Caco-2 (cell line): ENCODE results near the gene LCE5A. TPM values are rescaled to one million over a fixed set of nuclear protein-coding genes. Genes with fewer than 3 reads are reported as not detected.

Experiments used
- BruUV-seq: library from RNA; stranded (reverse); fragments of 400-500 nt; replicated peaks from 2 replicates; lab custom pipeline; 2021; lab: Mats Ljungman, UMichigan
- CTCF ChIA-PET: fragments of 300-600 bp; sonication (Branson Sonifier 250); formaldehyde crosslinking; loops from one replicate; lab custom pipeline; 2022; ENCODE audit warnings: antibody characterized with exemption; lab: Charles Lee
- POLR2A ChIA-PET: fragments of 300-600 bp; sonication (Branson Sonifier 250); formaldehyde crosslinking; loops from one replicate; lab custom pipeline; 2022; ENCODE audit warnings: antibody characterized with exemption; lab: Charles Lee
- DNase-seq, 2 experiments: peaks; one replicate each; pipeline versions ENCODE4 v3.0.0 to v3.0.0-alpha.2; 2020 to 2022
- H3K27me3 ChIP-seq: replicated peaks from 2 replicates; pipeline ENCODE4 v1.6.0; 2011; ENCODE audit warnings: low read length; ENCODE audit not compliant: control insufficient read depth, insufficient read depth
- H3K36me3 ChIP-seq: 2 replicates; pipeline ENCODE4 v1.5.1; 2011; ENCODE audit warnings: low read length; ENCODE audit not compliant: control insufficient read depth, insufficient read depth
- H3K4me1 ChIP-seq: fragments of 250-450 bp; sonication (Bioruptor Pico); 2 replicates; pipeline ENCODE4 v1.5.1; 2020; ENCODE audit warnings: mild to moderate bottlenecking
- H3K4me3 ChIP-seq: 2 replicates; pipeline ENCODE4 v1.5.1; 2011; ENCODE audit warnings: low read depth, mild to moderate bottlenecking, control low read depth, low read length
- H3K9me3 ChIP-seq: fragments of 250-450 bp; sonication (Bioruptor Pico); 2 replicates; pipeline ENCODE4 v1.5.1; 2020; ENCODE audit warnings: mild to moderate bottlenecking, moderate library complexity
- H3K27ac Mint-ChIP-seq: one replicate; pipeline ENCODE4 v1.8.0; 2022; ENCODE audit warnings: mixed read lengths; ENCODE audit not compliant: unreplicated experiment
- H3K27me3 Mint-ChIP-seq: one replicate; pipeline ENCODE4 v1.8.0; 2022; ENCODE audit warnings: mixed read lengths; ENCODE audit not compliant: insufficient read depth, unreplicated experiment
- H3K36me3 Mint-ChIP-seq: one replicate; pipeline ENCODE4 v1.8.0; 2022; ENCODE audit warnings: mild to moderate bottlenecking, mixed read lengths; ENCODE audit not compliant: insufficient read depth, unreplicated experiment
- H3K4me1 Mint-ChIP-seq: one replicate; pipeline ENCODE4 v1.8.0; 2022; ENCODE audit warnings: low read depth, mixed read lengths; ENCODE audit not compliant: unreplicated experiment
- H3K4me3 Mint-ChIP-seq: one replicate; pipeline ENCODE4 v1.8.0; 2022; ENCODE audit warnings: mild to moderate bottlenecking, moderate library complexity, mixed read lengths; ENCODE audit not compliant: unreplicated experiment
- H3K9me3 Mint-ChIP-seq: one replicate; pipeline ENCODE4 v1.8.0; 2022; ENCODE audit warnings: mixed read lengths; ENCODE audit not compliant: unreplicated experiment
- intact Hi-C: fragments of 100-400 bp; cut with micrococcal nuclease; formaldehyde crosslinking; loops from one replicate; pipeline ENCODE4 v1.10.0; 2022; ENCODE audit not compliant: unreplicated experiment
- total RNA-seq: library from RNA; stranded (reverse); gene quantifications from 2 replicates; pipeline ENCODE4 v1.2.3, GENCODE V29; 2022
- TF ChIP-seq, protein P1 (sequence below), 2 experiments: fragments of 200-600 bp in 1 of 2; IDR thresholded peaks; 1 replicate in 1 of 2; 2 replicates in 1 of 2; pipeline versions ENCODE4 v1.5.1 to v1.8.0; 2011 to 2022; ENCODE audit warnings: antibody characterized with exemption in 1 of 2, control low read depth in 1 of 2, inconsistent platforms in 1 of 2, low read depth in 1 of 2, low read length in 1 of 2, mild to moderate bottlenecking in 1 of 2, moderate library complexity in 1 of 2; ENCODE audit not compliant: insufficient read depth in 1 of 2, severe bottlenecking in 1 of 2, unreplicated experiment in 1 of 2

The LCE5A gene
- total RNA-seq, 1 experiment from 2014 or later: not detected

DNA sequence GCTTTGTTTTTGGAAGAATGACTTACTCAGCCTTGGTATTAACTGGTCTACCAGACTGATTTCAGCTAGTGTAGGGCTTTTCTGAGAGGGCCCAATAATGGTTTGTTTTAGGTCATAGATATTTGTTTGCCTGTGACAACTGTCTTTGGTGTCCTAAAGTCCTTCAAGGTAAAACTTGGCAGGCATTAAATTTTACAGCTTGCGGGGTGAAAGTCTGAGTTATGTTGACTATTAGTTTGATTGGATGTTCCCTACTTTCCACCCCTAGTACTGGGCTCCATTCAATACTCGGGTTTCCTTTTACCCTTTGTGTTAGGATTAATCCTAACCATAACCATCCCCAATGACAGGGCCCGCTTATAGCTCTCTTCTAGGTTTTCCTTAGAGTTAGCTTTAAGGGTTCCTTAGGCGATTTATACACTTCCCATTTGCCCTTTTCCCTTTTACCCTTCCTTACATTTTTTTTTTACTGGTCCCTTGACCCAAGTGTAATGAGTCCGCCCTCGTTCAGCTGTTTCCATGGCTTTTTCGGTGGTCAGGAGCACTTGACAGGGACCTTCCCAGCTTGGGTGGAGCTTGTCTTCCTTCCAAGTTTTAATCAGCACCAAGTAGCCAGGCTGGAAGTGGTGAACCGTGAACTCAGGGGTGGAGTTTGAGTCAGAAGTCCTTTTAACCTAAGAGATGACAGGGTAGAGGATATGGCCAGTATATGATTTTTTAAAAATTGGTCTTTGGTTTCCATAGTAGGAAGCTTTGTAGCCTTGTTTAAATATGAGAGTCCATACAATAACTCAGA is 28.5 kb upstream of the LCE5A start:
- POLR2A ChIA-PET: no interaction called here
- Histone ChIP-seq H3K36me3 (no peaks in the 10 kb centered on the region; the same call in 1 of the 2 replicates), H3K9me3 (peaks cover 6% of the 10 kb centered on the region; the same call in 1 of the 2 replicates), H3K4me1 (no peaks in the 10 kb centered on the region), H3K4me3 (no peak overlapping the region), H3K27me3 (no peaks in the 10 kb centered on the region)
- TF ChIP-seq, protein P1, sequence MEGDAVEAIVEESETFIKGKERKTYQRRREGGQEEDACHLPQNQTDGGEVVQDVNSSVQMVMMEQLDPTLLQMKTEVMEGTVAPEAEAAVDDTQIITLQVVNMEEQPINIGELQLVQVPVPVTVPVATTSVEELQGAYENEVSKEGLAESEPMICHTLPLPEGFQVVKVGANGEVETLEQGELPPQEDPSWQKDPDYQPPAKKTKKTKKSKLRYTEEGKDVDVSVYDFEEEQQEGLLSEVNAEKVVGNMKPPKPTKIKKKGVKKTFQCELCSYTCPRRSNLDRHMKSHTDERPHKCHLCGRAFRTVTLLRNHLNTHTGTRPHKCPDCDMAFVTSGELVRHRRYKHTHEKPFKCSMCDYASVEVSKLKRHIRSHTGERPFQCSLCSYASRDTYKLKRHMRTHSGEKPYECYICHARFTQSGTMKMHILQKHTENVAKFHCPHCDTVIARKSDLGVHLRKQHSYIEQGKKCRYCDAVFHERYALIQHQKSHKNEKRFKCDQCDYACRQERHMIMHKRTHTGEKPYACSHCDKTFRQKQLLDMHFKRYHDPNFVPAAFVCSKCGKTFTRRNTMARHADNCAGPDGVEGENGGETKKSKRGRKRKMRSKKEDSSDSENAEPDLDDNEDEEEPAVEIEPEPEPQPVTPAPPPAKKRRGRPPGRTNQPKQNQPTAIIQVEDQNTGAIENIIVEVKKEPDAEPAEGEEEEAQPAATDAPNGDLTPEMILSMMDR (IDR thresholded peaks at IDR 0.05; ENCODE audit: insufficient read depth in 1 of 2, low read depth in 1 of 2, low read length in 1 of 2, severe bottlenecking in 1 of 2, unreplicated experiment in 1 of 2): no peak
- BruUV-seq: no TSS peak
- H3K27me3 Mint-ChIP-seq: peaks cover 7% of the 10 kb centered on the region
- CTCF ChIA-PET: interaction anchor here (0.5 to 0.6 kb wide), 2 partner anchors 371 to 1241 kb away, joined by 4 to 8 read pairs; no protein-coding TSS in a partner anchor
- no peak overlapping the region for H3K4me3 Mint-ChIP-seq
- intact Hi-C loops: no loop called here
- no peaks in the 10 kb centered on the region for H3K4me1 Mint-ChIP-seq
- H3K27ac Mint-ChIP-seq: no peak overlapping the region
- H3K9me3 Mint-ChIP-seq: peaks cover 21% of the 10 kb centered on the region
- H3K36me3 Mint-ChIP-seq: no peaks in the 10 kb centered on the region
- no peak for DNase-seq

GRCh38 chr1:152486400-152487006 is 24.1 kb upstream of the LCE5A start:
- TF ChIP-seq, protein P1 (IDR thresholded peaks at IDR 0.05; ENCODE audit: insufficient read depth in 1 of 2, low read depth in 1 of 2, low read length in 1 of 2, severe bottlenecking in 1 of 2, unreplicated experiment in 1 of 2): peak; percentile 53 to 62

DNA sequence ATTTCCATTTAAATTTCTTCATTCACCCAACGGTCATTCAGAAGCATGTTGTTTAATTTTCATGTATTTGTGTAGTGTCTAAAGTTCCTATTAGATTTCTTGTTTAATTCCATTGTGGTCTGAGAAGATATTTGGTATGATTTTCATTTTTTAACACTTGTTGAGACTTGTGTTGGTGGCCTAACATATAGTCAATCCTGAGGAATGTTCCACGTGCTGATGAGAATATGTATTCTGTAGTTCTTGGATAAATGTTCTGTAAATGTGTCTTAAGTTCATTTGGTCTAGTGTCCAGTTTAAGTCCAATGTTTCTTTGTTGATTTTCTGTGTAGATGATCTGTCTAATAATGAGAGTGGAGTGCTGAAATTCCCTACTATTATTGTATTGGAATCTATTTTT is 22.7 kb upstream of the LCE5A start:
- H3K27ac Mint-ChIP-seq: no peak overlapping the region
- no peak overlapping the region for H3K4me3 ChIP-seq
- TF ChIP-seq, protein P1 (IDR thresholded peaks at IDR 0.05; ENCODE audit: insufficient read depth in 1 of 2, low read depth in 1 of 2, low read length in 1 of 2, severe bottlenecking in 1 of 2, unreplicated experiment in 1 of 2): no peak
- no peaks in the 10 kb centered on the region for H3K4me1 Mint-ChIP-seq
- no peaks in the 10 kb centered on the region for H3K36me3 ChIP-seq
- no peak overlapping the region for H3K4me3 Mint-ChIP-seq
- BruUV-seq: no TSS peak
- no peaks in the 10 kb centered on the region for H3K9me3 ChIP-seq
- no peaks in the 10 kb centered on the region for H3K9me3 Mint-ChIP-seq
- ChIA-PET CTCF (no interaction called here), POLR2A (no interaction called here)
- H3K36me3 Mint-ChIP-seq: no peaks in the 10 kb centered on the region
- H3K27me3 ChIP-seq: no peaks in the 10 kb centered on the region
- DNase-seq: no peak
- no peaks in the 10 kb centered on the region for H3K4me1 ChIP-seq
- peaks cover 7% of the 10 kb centered on the region for H3K27me3 Mint-ChIP-seq
- intact Hi-C loops: no loop called here

More at GRCh38 chr1:152486400-152487006, 24.1 kb upstream of the LCE5A start:
- DNase-seq: peak in 1 of 2 experiments; percentile 36
- Histone ChIP-seq H3K27me3 (no peaks in the 10 kb centered on the region), H3K4me3 (no peak overlapping the region), H3K9me3 (no peaks in the 10 kb centered on the region), H3K4me1 (no peaks in the 10 kb centered on the region), H3K36me3 (no peaks in the 10 kb centered on the region)
- Mint-ChIP-seq H3K36me3 (no peaks in the 10 kb centered on the region), H3K27ac (no peak overlapping the region), H3K9me3 (no peaks in the 10 kb centered on the region), H3K4me3 (no peak overlapping the region), H3K27me3 (peaks cover 7% of the 10 kb centered on the region), H3K4me1 (no peaks in the 10 kb centered on the region)
- intact Hi-C loops: loop anchor here (1.0 kb wide), 1 partner anchor 47 kb away; no protein-coding TSS in a partner anchor
- ChIA-PET CTCF (interaction anchor here (1.3 kb wide), 1 partner anchor 47 kb away, joined by 4 read pairs; no protein-coding TSS in a partner anchor), POLR2A (no interaction called here)
- no TSS peak for BruUV-seq
